PFSK-1 (cell line): ENCODE results near the gene ADAMTSL1.

Source experiments
- FOXP2 ChIP-seq: optimal IDR thresholded peaks from 2 replicates; pipeline ENCODE3; 2011; ENCODE audit warnings: borderline replicate concordance, control low read depth, inconsistent platforms; ENCODE audit not compliant: insufficient read depth; ENCODE audit errors: extremely low read length, extremely low read depth
- POLR2AphosphoS5 ChIP-seq: IDR thresholded peaks from 2 replicates; pipeline ENCODE4 v1.6.1; 2012; ENCODE audit warnings: low read depth, mild to moderate bottlenecking, control low read depth, low read length, moderate library complexity
- REST ChIP-seq, 2 experiments: IDR thresholded peaks; 2 replicates each; pipeline versions ENCODE4 v1.6.1 to v1.8.0; 2011 to 2012; ENCODE audit warnings: low read depth in 2 of 2, low read length in 2 of 2, control low read depth in 1 of 2, inconsistent platforms in 1 of 2, mild to moderate bottlenecking in 1 of 2, moderate library complexity in 1 of 2; ENCODE audit not compliant: insufficient read depth in 1 of 2
- SIN3A ChIP-seq: IDR thresholded peaks from 2 replicates; pipeline ENCODE4 v1.6.1; 2012; ENCODE audit warnings: mild to moderate bottlenecking, low read length, moderate library complexity, borderline replicate concordance; ENCODE audit not compliant: insufficient read depth
- TAF1 ChIP-seq: IDR thresholded peaks from 2 replicates; pipeline ENCODE4 v1.6.1; 2012; ENCODE audit warnings: low read length, control low read depth, borderline replicate concordance; ENCODE audit not compliant: insufficient read depth

The ADAMTSL1 gene

GRCh38 chr9:18887546-18887945, 413.6 kb downstream of the ADAMTSL1 start:
- TF ChIP-seq FOXP2: no peak
- no peak for TF ChIP-seq POLR2AphosphoS5
- no peak for TF ChIP-seq REST (IDR thresholded peaks at IDR 0.05; ENCODE audit: insufficient read depth in 1 of 2, low read depth in 2 of 2, low read length in 2 of 2)
- TF ChIP-seq SIN3A: no peak
- no peak for TF ChIP-seq TAF1

- TF ChIP-seq FOXP2 (no peak), TAF1 (no peak), POLR2AphosphoS5 (no peak), REST (IDR thresholded peaks at IDR 0.05; ENCODE audit: insufficient read depth in 1 of 2, low read depth in 2 of 2, low read length in 2 of 2) (no peak), SIN3A (no peak)
These were observed 414.3 kb downstream of the ADAMTSL1 start for GRCh38 chr9:18888290-18888689.

GRCh38 chr9:18889550-18889949, 415.6 kb downstream of the ADAMTSL1 start:
- TF ChIP-seq TAF1: no peak
- no peak for TF ChIP-seq FOXP2
- TF ChIP-seq SIN3A: no peak
- no peak for TF ChIP-seq REST (IDR thresholded peaks at IDR 0.05; ENCODE audit: insufficient read depth in 1 of 2, low read depth in 2 of 2, low read length in 2 of 2)
- no peak for TF ChIP-seq POLR2AphosphoS5

GRCh38 chr9:18890372-18890771, 416.4 kb downstream of the ADAMTSL1 start:
- no peak for TF ChIP-seq REST (IDR thresholded peaks at IDR 0.05; ENCODE audit: insufficient read depth in 1 of 2, low read depth in 2 of 2, low read length in 2 of 2)
- no peak for TF ChIP-seq TAF1
- no peak for TF ChIP-seq POLR2AphosphoS5
- TF ChIP-seq SIN3A: no peak
- TF ChIP-seq FOXP2: no peak
